Neural cell (in vitro differentiated cells): ENCODE data around the gene VSIG10L. TPM values are rescaled to one million over a fixed set of nuclear protein-coding genes. Genes with fewer than 3 reads are reported as not detected.

Experiments used
- H2AFZ ChIP-seq: fragments of 200-600, 300-800 bp; sonication (generic), shearing (Covaris generic); 2 replicates; pipeline ENCODE4 v1.6.0; 2014; ENCODE audit warnings: low read depth, mild to moderate bottlenecking, antibody characterized with exemption, low read length, moderate library complexity
- H3F3A ChIP-seq: fragments of 200-600 bp; shearing (Covaris generic); 2 replicates; pipeline ENCODE4 v1.6.1; 2016; ENCODE audit warnings: mild to moderate bottlenecking, moderate library complexity, mixed read lengths, antibody characterized with exemption, low read length; ENCODE audit not compliant: insufficient read depth, poor library complexity, severe bottlenecking
- H3K27ac ChIP-seq: fragments of 200-600, 300-800 bp; sonication (generic), shearing (Covaris generic); 2 replicates; pipeline ENCODE4 v1.5.1; 2014; ENCODE audit warnings: mild to moderate bottlenecking, low read length, moderate library complexity
- H3K27me3 ChIP-seq: fragments of 300-800, 200-600 bp; sonication (generic), shearing (Covaris generic); 2 replicates; pipeline ENCODE4 v1.6.0; 2014; ENCODE audit warnings: mild to moderate bottlenecking, low read depth, low read length, moderate library complexity; ENCODE audit not compliant: insufficient read depth
- H3K36me3 ChIP-seq: fragments of 300-800, 200-600 bp; sonication (generic), shearing (Covaris generic); 2 replicates; pipeline ENCODE4 v1.5.1; 2014; ENCODE audit warnings: mild to moderate bottlenecking, antibody characterized with exemption, low read length, moderate library complexity; ENCODE audit not compliant: insufficient read depth
- H3K4me2 ChIP-seq: fragments of 300-800, 200-600 bp; sonication (generic), shearing (Covaris generic); 2 replicates; pipeline ENCODE4 v1.6.0; 2014; ENCODE audit warnings: mild to moderate bottlenecking, low read length
- H3K4me3 ChIP-seq: fragments of 300-800, 200-600 bp; sonication (generic), shearing (Covaris generic); 2 replicates; pipeline ENCODE4 v1.5.1; 2014; ENCODE audit warnings: mild to moderate bottlenecking, low read length, moderate library complexity
- H3K79me2 ChIP-seq: fragments of 200-600 bp; shearing (Covaris generic); replicated peaks from 2 replicates; pipeline ENCODE4 v1.6.0; 2014; ENCODE audit warnings: mild to moderate bottlenecking, low read length, moderate library complexity; ENCODE audit not compliant: insufficient read depth
- H3K9ac ChIP-seq: fragments of 300-800, 200-600 bp; sonication (generic), shearing (Covaris generic); 2 replicates; pipeline ENCODE4 v1.6.1; 2016; ENCODE audit warnings: mild to moderate bottlenecking, low read length, mixed read lengths
- H3K9me2 ChIP-seq: fragments of 200-600 bp; shearing (Covaris generic); 2 replicates; pipeline ENCODE4 v1.6.1; 2016; ENCODE audit warnings: mild to moderate bottlenecking, low read length, mixed read lengths; ENCODE audit not compliant: insufficient read depth
- H3K9me3 ChIP-seq: fragments of 200-600, 300-800 bp; sonication (generic), shearing (Covaris generic); 2 replicates; pipeline ENCODE4 v1.6.1; 2016; ENCODE audit warnings: mild to moderate bottlenecking, mixed run types, low read length, moderate library complexity, mixed read lengths
- H4K20me1 ChIP-seq: fragments of 200-600 bp; shearing (Covaris generic); 2 replicates; pipeline ENCODE4 v1.6.1; 2016; ENCODE audit warnings: mild to moderate bottlenecking, mixed run types; ENCODE audit not compliant: insufficient read depth
- EP300 ChIP-seq: fragments of 450-650 bp; conservative IDR thresholded peaks from 2 replicates; pipeline ENCODE4 v1.6.1; 2014; ENCODE audit warnings: antibody characterized with exemption, mild to moderate bottlenecking, moderate library complexity; ENCODE audit not compliant: poor library complexity, severe bottlenecking
- EZH2 ChIP-seq: fragments of 200-600, 300-800 bp; shearing (Covaris generic), sonication (generic); IDR thresholded peaks from 2 replicates; pipeline ENCODE4 v1.6.1; 2014; ENCODE audit warnings: antibody characterized with exemption, low read length, borderline replicate concordance, mild to moderate bottlenecking; ENCODE audit not compliant: insufficient read depth, poor library complexity, severe bottlenecking
- MXI1 ChIP-seq: fragments of 450-650 bp; conservative IDR thresholded peaks from 2 replicates; pipeline ENCODE4 v1.6.1; 2014; ENCODE audit warnings: antibody characterized with exemption, mild to moderate bottlenecking; ENCODE audit not compliant: poor library complexity, severe bottlenecking
- POLR2AphosphoS5 ChIP-seq: IDR thresholded peaks from 2 replicates; pipeline ENCODE4 v1.6.1; 2012
- RAD21 ChIP-seq: fragments of 450-650 bp; conservative IDR thresholded peaks from 2 replicates; pipeline ENCODE4 v1.6.1; 2014; ENCODE audit warnings: antibody characterized with exemption, mild to moderate bottlenecking, moderate library complexity
- SMC3 ChIP-seq: fragments of 450-650 bp; conservative IDR thresholded peaks from 2 replicates; pipeline ENCODE4 v1.6.1; 2014; ENCODE audit warnings: antibody characterized with exemption, mild to moderate bottlenecking, moderate library complexity; ENCODE audit not compliant: poor library complexity
- TAF1 ChIP-seq: IDR thresholded peaks from 2 replicates; pipeline ENCODE4 v1.6.1; 2012; ENCODE audit warnings: low read depth
- polyA plus RNA-seq: library from polyadenylated mRNA; depleted of rRNA; stranded (reverse); fragments of >200 nt; gene quantifications from 2 replicates; pipeline ENCODE4 v1.2.3, GENCODE V29; 2014
- TF ChIP-seq, protein P1 (sequence below): fragments of 450-650 bp; IDR thresholded peaks from 2 replicates; pipeline ENCODE4 v1.5.1; 2014; ENCODE audit warnings: antibody characterized with exemption, mild to moderate bottlenecking, moderate library complexity; ENCODE audit not compliant: poor library complexity, severe bottlenecking
- TF ChIP-seq, protein P2 (sequence below): IDR thresholded peaks from 2 replicates; pipeline ENCODE4 v1.6.1; 2012; ENCODE audit warnings: borderline replicate concordance

VSIG10L gene
- polyA plus RNA-seq, 1 donor from 2014 or later = 2.3 TPM

DNA sequence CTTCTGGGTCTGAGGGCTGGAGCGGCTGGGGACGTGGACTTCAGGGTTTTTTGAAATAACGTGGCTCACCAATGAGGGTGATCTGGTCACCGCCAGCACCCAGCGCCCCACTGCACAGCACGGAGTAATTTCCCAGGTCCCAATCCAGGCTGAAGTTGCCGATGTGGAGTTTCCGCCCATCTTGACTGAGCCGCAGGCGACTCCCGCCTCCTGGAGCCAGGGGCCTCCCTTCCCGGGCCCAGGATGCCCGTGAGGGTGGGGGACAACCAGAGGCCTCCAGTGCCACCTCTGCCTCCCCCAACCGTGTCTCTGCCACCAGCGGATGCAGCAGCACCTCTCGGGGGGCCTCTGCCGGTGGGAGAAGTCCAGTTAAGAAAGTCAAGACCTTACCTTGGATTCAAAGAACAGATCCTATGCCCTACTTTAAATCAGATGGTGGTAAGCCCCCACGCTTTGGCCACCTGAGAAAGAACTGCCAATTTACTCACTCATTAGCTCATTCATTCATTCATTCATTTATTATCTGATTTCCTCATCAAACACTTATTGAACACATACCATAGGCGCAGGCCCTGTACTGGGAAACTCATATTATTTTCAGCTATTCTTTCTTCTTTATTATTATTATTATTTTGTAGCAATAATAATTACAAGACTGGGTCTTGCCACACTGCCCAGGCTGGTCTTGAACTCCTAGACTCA lies 3.9 kb downstream of the VSIG10L start:
- Histone ChIP-seq H3K36me3 (no peaks in the 10 kb centered on the region), H3K4me3 (peak overlapping the region; percentile 72), H3K9ac (no peak overlapping the region), H3K4me2 (no peak overlapping the region), H3K27me3 (peaks cover 5% of the 10 kb centered on the region), H3F3A (no peaks in the 10 kb centered on the region), H3K79me2 (no peaks in the 10 kb centered on the region), H3K9me3 (no peaks in the 10 kb centered on the region), H3K27ac (no peak overlapping the region), H4K20me1 (no peaks in the 10 kb centered on the region), H3K9me2 (no peaks in the 10 kb centered on the region), H2AFZ (no peak overlapping the region)
- TF ChIP-seq POLR2AphosphoS5 (no peak), EZH2 (no peak), EP300 (no peak), RAD21 (no peak)
- TF ChIP-seq, protein P1, sequence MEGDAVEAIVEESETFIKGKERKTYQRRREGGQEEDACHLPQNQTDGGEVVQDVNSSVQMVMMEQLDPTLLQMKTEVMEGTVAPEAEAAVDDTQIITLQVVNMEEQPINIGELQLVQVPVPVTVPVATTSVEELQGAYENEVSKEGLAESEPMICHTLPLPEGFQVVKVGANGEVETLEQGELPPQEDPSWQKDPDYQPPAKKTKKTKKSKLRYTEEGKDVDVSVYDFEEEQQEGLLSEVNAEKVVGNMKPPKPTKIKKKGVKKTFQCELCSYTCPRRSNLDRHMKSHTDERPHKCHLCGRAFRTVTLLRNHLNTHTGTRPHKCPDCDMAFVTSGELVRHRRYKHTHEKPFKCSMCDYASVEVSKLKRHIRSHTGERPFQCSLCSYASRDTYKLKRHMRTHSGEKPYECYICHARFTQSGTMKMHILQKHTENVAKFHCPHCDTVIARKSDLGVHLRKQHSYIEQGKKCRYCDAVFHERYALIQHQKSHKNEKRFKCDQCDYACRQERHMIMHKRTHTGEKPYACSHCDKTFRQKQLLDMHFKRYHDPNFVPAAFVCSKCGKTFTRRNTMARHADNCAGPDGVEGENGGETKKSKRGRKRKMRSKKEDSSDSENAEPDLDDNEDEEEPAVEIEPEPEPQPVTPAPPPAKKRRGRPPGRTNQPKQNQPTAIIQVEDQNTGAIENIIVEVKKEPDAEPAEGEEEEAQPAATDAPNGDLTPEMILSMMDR = no peak
- TF ChIP-seq, protein P2, sequence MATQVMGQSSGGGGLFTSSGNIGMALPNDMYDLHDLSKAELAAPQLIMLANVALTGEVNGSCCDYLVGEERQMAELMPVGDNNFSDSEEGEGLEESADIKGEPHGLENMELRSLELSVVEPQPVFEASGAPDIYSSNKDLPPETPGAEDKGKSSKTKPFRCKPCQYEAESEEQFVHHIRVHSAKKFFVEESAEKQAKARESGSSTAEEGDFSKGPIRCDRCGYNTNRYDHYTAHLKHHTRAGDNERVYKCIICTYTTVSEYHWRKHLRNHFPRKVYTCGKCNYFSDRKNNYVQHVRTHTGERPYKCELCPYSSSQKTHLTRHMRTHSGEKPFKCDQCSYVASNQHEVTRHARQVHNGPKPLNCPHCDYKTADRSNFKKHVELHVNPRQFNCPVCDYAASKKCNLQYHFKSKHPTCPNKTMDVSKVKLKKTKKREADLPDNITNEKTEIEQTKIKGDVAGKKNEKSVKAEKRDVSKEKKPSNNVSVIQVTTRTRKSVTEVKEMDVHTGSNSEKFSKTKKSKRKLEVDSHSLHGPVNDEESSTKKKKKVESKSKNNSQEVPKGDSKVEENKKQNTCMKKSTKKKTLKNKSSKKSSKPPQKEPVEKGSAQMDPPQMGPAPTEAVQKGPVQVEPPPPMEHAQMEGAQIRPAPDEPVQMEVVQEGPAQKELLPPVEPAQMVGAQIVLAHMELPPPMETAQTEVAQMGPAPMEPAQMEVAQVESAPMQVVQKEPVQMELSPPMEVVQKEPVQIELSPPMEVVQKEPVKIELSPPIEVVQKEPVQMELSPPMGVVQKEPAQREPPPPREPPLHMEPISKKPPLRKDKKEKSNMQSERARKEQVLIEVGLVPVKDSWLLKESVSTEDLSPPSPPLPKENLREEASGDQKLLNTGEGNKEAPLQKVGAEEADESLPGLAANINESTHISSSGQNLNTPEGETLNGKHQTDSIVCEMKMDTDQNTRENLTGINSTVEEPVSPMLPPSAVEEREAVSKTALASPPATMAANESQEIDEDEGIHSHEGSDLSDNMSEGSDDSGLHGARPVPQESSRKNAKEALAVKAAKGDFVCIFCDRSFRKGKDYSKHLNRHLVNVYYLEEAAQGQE = no peak

DNA sequence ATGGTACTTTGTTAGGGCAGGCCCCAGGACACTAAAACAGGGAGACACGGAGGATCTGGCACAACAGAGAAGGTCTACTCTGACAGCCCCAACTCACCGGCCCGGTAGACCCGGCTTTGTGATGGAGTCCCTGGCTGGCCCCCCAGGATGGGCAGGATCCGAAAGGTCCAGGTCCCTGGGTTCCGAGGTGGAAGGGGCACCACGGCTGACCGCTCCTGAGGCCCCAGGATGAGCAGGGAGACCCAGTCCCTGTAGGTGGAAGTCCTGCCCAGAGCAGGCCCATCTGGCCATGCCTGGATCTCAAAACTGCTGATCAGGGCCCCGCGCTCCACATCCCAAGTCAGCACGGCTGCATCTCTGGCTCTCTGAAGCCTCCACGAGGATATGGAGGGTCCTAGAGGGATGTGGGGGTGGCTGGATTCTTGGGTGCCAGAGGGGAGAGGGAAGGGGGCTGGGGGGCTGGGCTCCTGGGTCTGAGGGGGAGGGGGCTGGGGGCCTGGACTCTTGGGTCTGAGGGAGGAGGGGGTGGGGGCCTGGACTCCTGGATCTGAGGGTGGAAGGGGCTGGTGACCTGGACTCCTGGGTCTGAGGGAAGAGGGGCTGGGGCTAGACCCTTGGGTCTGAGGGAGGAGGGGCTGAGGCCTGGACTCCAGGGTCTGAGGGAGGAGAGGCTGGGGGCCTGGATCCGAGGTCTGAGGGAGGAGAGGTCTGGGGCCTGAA lies 4.6 kb downstream of the VSIG10L start:
- H3K4me3 ChIP-seq = no peak overlapping the region
- no peak for TF ChIP-seq POLR2AphosphoS5
- no peak for TF ChIP-seq SMC3
- no peak for TF ChIP-seq RAD21
- TF ChIP-seq MXI1 = no peak
- no peak for TF ChIP-seq EZH2
- TF ChIP-seq, protein P2 = no peak
- no peak for TF ChIP-seq TAF1
- TF ChIP-seq, protein P1 = no peak
- no peak for TF ChIP-seq EP300

More for the DNA sequence above, 4.6 kb downstream of the VSIG10L start:
- Histone ChIP-seq H2AFZ (no peak overlapping the region), H3K79me2 (no peaks in the 10 kb centered on the region), H3K27me3 (peaks cover 5% of the 10 kb centered on the region), H3K9ac (no peak overlapping the region), H3K27ac (no peak overlapping the region), H3K9me3 (no peaks in the 10 kb centered on the region), H3K36me3 (no peaks in the 10 kb centered on the region), H4K20me1 (no peaks in the 10 kb centered on the region), H3K9me2 (no peaks in the 10 kb centered on the region), H3K4me2 (no peak overlapping the region), H3F3A (no peaks in the 10 kb centered on the region)
